ENCODE data around the gene MMS19. TPM values are rescaled to one million over a fixed set of nuclear protein-coding genes. Genes with fewer than 3 reads are reported as not detected.
A peak's percentile ranks its signal among the peaks of the same experiment; 100 is the strongest.

Gene MMS19
- 10 to 100 TPM; 37.8 to 45.1 TPM for polyA plus RNA-seq

- peak within 1 kb of the TSS; percentile 74 to 84 for H3K4me3 ChIP-seq (ENCODE audit: low read depth in 1 of 2, low read length in 2 of 2)
- WGBS, 2 donors, result 0 to 1% methylated on average over 63 to 73 of the region's 73 CpGs
- no peaks in the 10 kb centered on the region for H3K9me3 ChIP-seq (ENCODE audit: control insufficient read depth in 2 of 2, insufficient read depth in 1 of 2, low read depth in 1 of 2, low read length in 1 of 2)
- peaks cover 0 to 6% of the 10 kb centered on the region in 2 donors for H3K4me1 ChIP-seq (ENCODE audit: control insufficient read depth in 2 of 2, insufficient read depth in 2 of 2, low read length in 1 of 2)
- no peaks in the 10 kb centered on the region for H3K27me3 ChIP-seq (ENCODE audit: control insufficient read depth in 1 of 2, insufficient read depth in 2 of 2, low read length in 2 of 2)
- H3K36me3 ChIP-seq (ENCODE audit: control insufficient read depth in 2 of 2, insufficient read depth in 2 of 2, low read length in 1 of 2), result no peaks in the 10 kb centered on the region
- H3K27ac ChIP-seq (ENCODE audit: low read depth in 2 of 2, low read length in 1 of 2), result peak within 1 kb of the TSS; percentile 86 to 92
Measured at GRCh38 chr10:97498076-97498840, at the start of gene MMS19. TSS of gene MMS19 (minus strand) at chr10:97498422. CDS start at chr10:97498384, 38 bp downstream.

- H3K9me3 ChIP-seq (ENCODE audit: control insufficient read depth in 2 of 2, insufficient read depth in 1 of 2, low read depth in 1 of 2, low read length in 1 of 2), result no peaks in the 10 kb centered on the region
- 70 to 75% methylated on average over 4 of the region's 4 CpGs for WGBS, 2 donors
- no peaks in the 10 kb centered on the region for H3K27me3 ChIP-seq (ENCODE audit: control insufficient read depth in 1 of 2, insufficient read depth in 2 of 2, low read length in 2 of 2)
- H3K4me3 ChIP-seq (ENCODE audit: low read depth in 1 of 2, low read length in 2 of 2), result no peak overlapping the region
- H3K4me1 ChIP-seq (ENCODE audit: control insufficient read depth in 2 of 2, insufficient read depth in 2 of 2, low read length in 1 of 2), result peaks cover 6 to 10% of the 10 kb centered on the region in 2 donors
- H3K36me3 ChIP-seq (ENCODE audit: control insufficient read depth in 2 of 2, insufficient read depth in 2 of 2, low read length in 1 of 2), result no peaks in the 10 kb centered on the region
- H3K27ac ChIP-seq (ENCODE audit: low read depth in 2 of 2, low read length in 1 of 2), result no peak overlapping the region
Measured at GRCh38 chr10:97547962-97548361, 49.7 kb upstream of the MMS19 start.

GRCh38 chr10:97547271-97547600 is 49.0 kb upstream of the MMS19 start:
- Histone ChIP-seq H3K4me3 (ENCODE audit: low read depth in 1 of 2, low read length in 2 of 2) (no peak overlapping the region), H3K9me3 (ENCODE audit: control insufficient read depth in 2 of 2, insufficient read depth in 1 of 2, low read depth in 1 of 2, low read length in 1 of 2) (no peaks in the 10 kb centered on the region), H3K4me1 (ENCODE audit: control insufficient read depth in 2 of 2, insufficient read depth in 2 of 2, low read length in 1 of 2) (peaks cover 13 to 17% of the 10 kb centered on the region in 2 donors), H3K27ac (ENCODE audit: low read depth in 2 of 2, low read length in 1 of 2) (no peak overlapping the region), H3K36me3 (ENCODE audit: control insufficient read depth in 2 of 2, insufficient read depth in 2 of 2, low read length in 1 of 2) (no peaks in the 10 kb centered on the region), H3K27me3 (ENCODE audit: control insufficient read depth in 1 of 2, insufficient read depth in 2 of 2, low read length in 2 of 2) (no peaks in the 10 kb centered on the region)
- WGBS, 2 donors, result 78 to 79% methylated on average over 4 of the region's 4 CpGs

- peaks cover 14 to 20% of the 10 kb centered on the region in 2 donors for H3K4me1 ChIP-seq (ENCODE audit: control insufficient read depth in 2 of 2, insufficient read depth in 2 of 2, low read length in 1 of 2)
- H3K27me3 ChIP-seq (ENCODE audit: control insufficient read depth in 1 of 2, insufficient read depth in 2 of 2, low read length in 2 of 2), result no peaks in the 10 kb centered on the region
- 85 to 87% methylated on average over 18 of the region's 18 CpGs for WGBS, 2 donors
- no peaks in the 10 kb centered on the region for H3K9me3 ChIP-seq (ENCODE audit: control insufficient read depth in 2 of 2, insufficient read depth in 1 of 2, low read depth in 1 of 2, low read length in 1 of 2)
- no peak overlapping the region for H3K27ac ChIP-seq (ENCODE audit: low read depth in 2 of 2, low read length in 1 of 2)
- no peak overlapping the region for H3K4me3 ChIP-seq (ENCODE audit: low read depth in 1 of 2, low read length in 2 of 2)
- no peaks in the 10 kb centered on the region for H3K36me3 ChIP-seq (ENCODE audit: control insufficient read depth in 2 of 2, insufficient read depth in 2 of 2, low read length in 1 of 2)
Measured at GRCh38 chr10:97546456-97547270, 48.4 kb upstream of the MMS19 start.

GRCh38 chr10:97543025-97543546 is 44.9 kb upstream of the MMS19 start:
- Histone ChIP-seq H3K27ac (ENCODE audit: low read depth in 2 of 2, low read length in 1 of 2) (peak overlapping the region; percentile 94 to 99), H3K36me3 (ENCODE audit: control insufficient read depth in 2 of 2, insufficient read depth in 2 of 2, low read length in 1 of 2) (no peaks in the 10 kb centered on the region), H3K9me3 (ENCODE audit: control insufficient read depth in 2 of 2, insufficient read depth in 1 of 2, low read depth in 1 of 2, low read length in 1 of 2) (no peaks in the 10 kb centered on the region), H3K27me3 (ENCODE audit: control insufficient read depth in 1 of 2, insufficient read depth in 2 of 2, low read length in 2 of 2) (no peaks in the 10 kb centered on the region), H3K4me3 (ENCODE audit: low read depth in 1 of 2, low read length in 2 of 2) (no peak overlapping the region), H3K4me1 (ENCODE audit: control insufficient read depth in 2 of 2, insufficient read depth in 2 of 2, low read length in 1 of 2) (peaks cover 10 to 23% of the 10 kb centered on the region in 2 donors)
- WGBS, 2 donors, result 25 to 46% methylated on average over 10 of the region's 10 CpGs

- Histone ChIP-seq H3K4me3 (ENCODE audit: low read depth in 1 of 2, low read length in 2 of 2) (no peak overlapping the region), H3K9me3 (ENCODE audit: control insufficient read depth in 2 of 2, insufficient read depth in 1 of 2, low read depth in 1 of 2, low read length in 1 of 2) (no peaks in the 10 kb centered on the region), H3K27me3 (ENCODE audit: control insufficient read depth in 1 of 2, insufficient read depth in 2 of 2, low read length in 2 of 2) (no peaks in the 10 kb centered on the region), H3K36me3 (ENCODE audit: control insufficient read depth in 2 of 2, insufficient read depth in 2 of 2, low read length in 1 of 2) (no peaks in the 10 kb centered on the region), H3K4me1 (ENCODE audit: control insufficient read depth in 2 of 2, insufficient read depth in 2 of 2, low read length in 1 of 2) (peaks cover 10 to 23% of the 10 kb centered on the region in 2 donors), H3K27ac (ENCODE audit: low read depth in 2 of 2, low read length in 1 of 2) (peak overlapping the region; percentile 94 to 99)
- 27 to 53% methylated on average over 9 of the region's 9 CpGs for WGBS, 2 donors
Measured at GRCh38 chr10:97542169-97543024, 44.2 kb upstream of the MMS19 start.

GRCh38 chr10:97540669-97541500 is 42.7 kb upstream of the MMS19 start:
- peak overlapping the region; percentile 22 to 37 for H3K27ac ChIP-seq (ENCODE audit: low read depth in 2 of 2, low read length in 1 of 2)
- peaks cover 9 to 22% of the 10 kb centered on the region in 2 donors for H3K4me1 ChIP-seq (ENCODE audit: control insufficient read depth in 2 of 2, insufficient read depth in 2 of 2, low read length in 1 of 2)
- no peak overlapping the region for H3K4me3 ChIP-seq (ENCODE audit: low read depth in 1 of 2, low read length in 2 of 2)
- no peaks in the 10 kb centered on the region for H3K9me3 ChIP-seq (ENCODE audit: control insufficient read depth in 2 of 2, insufficient read depth in 1 of 2, low read depth in 1 of 2, low read length in 1 of 2)
- H3K36me3 ChIP-seq (ENCODE audit: control insufficient read depth in 2 of 2, insufficient read depth in 2 of 2, low read length in 1 of 2), result no peaks in the 10 kb centered on the region
- WGBS, 2 donors, result 86 to 90% methylated on average over 14 of the region's 14 CpGs
- no peaks in the 10 kb centered on the region for H3K27me3 ChIP-seq (ENCODE audit: control insufficient read depth in 1 of 2, insufficient read depth in 2 of 2, low read length in 2 of 2)

- no peak overlapping the region for H3K4me3 ChIP-seq (ENCODE audit: low read depth in 1 of 2, low read length in 2 of 2)
- H3K4me1 ChIP-seq (ENCODE audit: control insufficient read depth in 2 of 2, insufficient read depth in 2 of 2, low read length in 1 of 2), result peaks cover 9 to 22% of the 10 kb centered on the region in 2 donors
- no peaks in the 10 kb centered on the region for H3K9me3 ChIP-seq (ENCODE audit: control insufficient read depth in 2 of 2, insufficient read depth in 1 of 2, low read depth in 1 of 2, low read length in 1 of 2)
- H3K27ac ChIP-seq (ENCODE audit: low read depth in 2 of 2, low read length in 1 of 2), result peak overlapping the region; percentile 69 to 75
- no peaks in the 10 kb centered on the region for H3K36me3 ChIP-seq (ENCODE audit: control insufficient read depth in 2 of 2, insufficient read depth in 2 of 2, low read length in 1 of 2)
- H3K27me3 ChIP-seq (ENCODE audit: control insufficient read depth in 1 of 2, insufficient read depth in 2 of 2, low read length in 2 of 2), result no peaks in the 10 kb centered on the region
- 54 to 63% methylated on average over 6 of the region's 6 CpGs for WGBS, 2 donors
Measured at GRCh38 chr10:97539523-97540200, 41.4 kb upstream of the MMS19 start.

All from esophagus (tissue), 2 donors.